Measurements from ENCODE around the gene KLF13. TPM values are rescaled to one million over a fixed set of nuclear protein-coding genes. Genes with fewer than 3 reads are reported as not detected.

The KLF13 gene
- total RNA-seq, 1 experiment from 2014 or later: 60.1 TPM

DNA sequence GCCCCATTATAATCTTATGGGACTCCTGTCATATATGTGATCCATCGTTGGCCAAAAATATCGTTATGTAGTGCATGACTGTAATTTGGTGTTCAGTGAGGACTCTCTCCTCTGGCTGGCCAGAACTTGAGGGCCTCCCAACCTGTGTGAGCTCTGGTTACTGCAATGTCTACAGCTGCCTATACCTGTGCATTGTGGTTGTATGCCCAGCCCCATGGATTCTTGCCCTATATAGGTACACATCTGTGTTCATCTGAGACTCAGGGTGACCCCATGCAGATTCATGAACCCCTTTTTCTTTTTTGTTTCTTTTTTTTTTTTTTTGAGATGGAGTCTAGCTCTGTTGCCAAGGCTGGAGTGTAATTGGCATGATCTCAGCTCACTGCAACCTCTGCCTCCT lies 32.6 kb upstream of the KLF13 start:
- no peaks in the 10 kb centered on the region for H3K79me2 ChIP-seq (ENCODE audit: insufficient read depth, low read length)
- no peak overlapping the region for H3K4me3 ChIP-seq (replicated peaks in 1 of 2; ENCODE audit: low read depth in 1 of 2, low read length in 2 of 2)
- H2AFZ ChIP-seq (ENCODE audit: low read depth, low read length, poor library complexity, severe bottlenecking): no peak overlapping the region
- intact Hi-C loops (cut with micrococcal nuclease): no loop called here
- H3K9ac ChIP-seq (ENCODE audit: low read length): no peak overlapping the region
- H3K36me3 ChIP-seq (ENCODE audit: control insufficient read depth in 1 of 2, insufficient read depth in 2 of 2, low read length in 2 of 2): no peaks in the 10 kb centered on the region
- H3K4me1 ChIP-seq (ENCODE audit: control insufficient read depth in 1 of 2, insufficient read depth in 2 of 2, low read length in 2 of 2): peaks cover 12 to 17% of the 10 kb centered on the region in 2 experiments
- no peak overlapping the region for H3K4me2 ChIP-seq (ENCODE audit: low read length)
- BruUV-seq (replicated peaks): no TSS peak
- H4K20me1 ChIP-seq (ENCODE audit: insufficient read depth): no peaks in the 10 kb centered on the region
- CTCF ChIA-PET: no interaction called here
- DNase-seq (ENCODE audit: low read depth, low spot score): no peak
- H3K27me3 ChIP-seq (ENCODE audit: insufficient read depth, low read length): no peaks in the 10 kb centered on the region
- no peak for ATAC-seq
- no peak overlapping the region for H3K27ac ChIP-seq (ENCODE audit: low read depth, low read length)
- H3K9me3 ChIP-seq (ENCODE audit: control insufficient read depth in 1 of 2, insufficient read depth in 1 of 2, low read depth in 1 of 2, low read length in 2 of 2): no peaks in the 10 kb centered on the region
- POLR2A ChIA-PET: no interaction called here
- TF ChIP-seq, protein P1, sequence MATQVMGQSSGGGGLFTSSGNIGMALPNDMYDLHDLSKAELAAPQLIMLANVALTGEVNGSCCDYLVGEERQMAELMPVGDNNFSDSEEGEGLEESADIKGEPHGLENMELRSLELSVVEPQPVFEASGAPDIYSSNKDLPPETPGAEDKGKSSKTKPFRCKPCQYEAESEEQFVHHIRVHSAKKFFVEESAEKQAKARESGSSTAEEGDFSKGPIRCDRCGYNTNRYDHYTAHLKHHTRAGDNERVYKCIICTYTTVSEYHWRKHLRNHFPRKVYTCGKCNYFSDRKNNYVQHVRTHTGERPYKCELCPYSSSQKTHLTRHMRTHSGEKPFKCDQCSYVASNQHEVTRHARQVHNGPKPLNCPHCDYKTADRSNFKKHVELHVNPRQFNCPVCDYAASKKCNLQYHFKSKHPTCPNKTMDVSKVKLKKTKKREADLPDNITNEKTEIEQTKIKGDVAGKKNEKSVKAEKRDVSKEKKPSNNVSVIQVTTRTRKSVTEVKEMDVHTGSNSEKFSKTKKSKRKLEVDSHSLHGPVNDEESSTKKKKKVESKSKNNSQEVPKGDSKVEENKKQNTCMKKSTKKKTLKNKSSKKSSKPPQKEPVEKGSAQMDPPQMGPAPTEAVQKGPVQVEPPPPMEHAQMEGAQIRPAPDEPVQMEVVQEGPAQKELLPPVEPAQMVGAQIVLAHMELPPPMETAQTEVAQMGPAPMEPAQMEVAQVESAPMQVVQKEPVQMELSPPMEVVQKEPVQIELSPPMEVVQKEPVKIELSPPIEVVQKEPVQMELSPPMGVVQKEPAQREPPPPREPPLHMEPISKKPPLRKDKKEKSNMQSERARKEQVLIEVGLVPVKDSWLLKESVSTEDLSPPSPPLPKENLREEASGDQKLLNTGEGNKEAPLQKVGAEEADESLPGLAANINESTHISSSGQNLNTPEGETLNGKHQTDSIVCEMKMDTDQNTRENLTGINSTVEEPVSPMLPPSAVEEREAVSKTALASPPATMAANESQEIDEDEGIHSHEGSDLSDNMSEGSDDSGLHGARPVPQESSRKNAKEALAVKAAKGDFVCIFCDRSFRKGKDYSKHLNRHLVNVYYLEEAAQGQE (IDR thresholded peaks at IDR 0.05; ENCODE audit: low read depth): no peak
- no peak for TF ChIP-seq ELF1 (IDR thresholded peaks at IDR 0.05; ENCODE audit: borderline replicate concordance, low read depth)
- TF ChIP-seq CTCF (IDR thresholded peaks at IDR 0.05 in 2 of 3, conservative IDR thresholded peaks at IDR 0.05 in 1 of 3; ENCODE audit: borderline replicate concordance in 1 of 3, insufficient read depth in 1 of 3, low read depth in 2 of 3, low read length in 2 of 3): no peak
- no peak for TF ChIP-seq ATF3 (IDR thresholded peaks at IDR 0.05)
- TF ChIP-seq POLR2AphosphoS5 (IDR thresholded peaks at IDR 0.05; ENCODE audit: low read depth, low read length): no peak
- TF ChIP-seq EZH2phosphoT487 (IDR thresholded peaks at IDR 0.05; ENCODE audit: borderline replicate concordance): no peak
- TF ChIP-seq EGR1 (IDR thresholded peaks at IDR 0.05; ENCODE audit: low read depth): no peak
- no peak for TF ChIP-seq TCF7L2 (IDR thresholded peaks at IDR 0.05; ENCODE audit: borderline replicate concordance, extremely low read depth, insufficient read depth, insufficient read length)
- TF ChIP-seq FOSL1 (IDR thresholded peaks at IDR 0.05; ENCODE audit: low read depth): no peak
- no peak for TF ChIP-seq EZH2 (IDR thresholded peaks at IDR 0.05)
- no peak for TF ChIP-seq SP1 (IDR thresholded peaks at IDR 0.05; ENCODE audit: low read depth)
- TF ChIP-seq MAX (IDR thresholded peaks at IDR 0.05): no peak
- no peak for TF ChIP-seq CBX3 (IDR thresholded peaks at IDR 0.05; ENCODE audit: low read depth)
- TF ChIP-seq JUND (IDR thresholded peaks at IDR 0.05): no peak
- TF ChIP-seq POLR2A (IDR thresholded peaks at IDR 0.05; ENCODE audit: borderline replicate concordance, extremely low read depth, insufficient read depth, insufficient read length): no peak
- TF ChIP-seq SRF (IDR thresholded peaks at IDR 0.05; ENCODE audit: low read depth): no peak
- no peak for TF ChIP-seq YY1 (IDR thresholded peaks at IDR 0.05; ENCODE audit: extremely low read depth, insufficient replicate concordance, low read depth, low read length)
- TF ChIP-seq, protein P2, sequence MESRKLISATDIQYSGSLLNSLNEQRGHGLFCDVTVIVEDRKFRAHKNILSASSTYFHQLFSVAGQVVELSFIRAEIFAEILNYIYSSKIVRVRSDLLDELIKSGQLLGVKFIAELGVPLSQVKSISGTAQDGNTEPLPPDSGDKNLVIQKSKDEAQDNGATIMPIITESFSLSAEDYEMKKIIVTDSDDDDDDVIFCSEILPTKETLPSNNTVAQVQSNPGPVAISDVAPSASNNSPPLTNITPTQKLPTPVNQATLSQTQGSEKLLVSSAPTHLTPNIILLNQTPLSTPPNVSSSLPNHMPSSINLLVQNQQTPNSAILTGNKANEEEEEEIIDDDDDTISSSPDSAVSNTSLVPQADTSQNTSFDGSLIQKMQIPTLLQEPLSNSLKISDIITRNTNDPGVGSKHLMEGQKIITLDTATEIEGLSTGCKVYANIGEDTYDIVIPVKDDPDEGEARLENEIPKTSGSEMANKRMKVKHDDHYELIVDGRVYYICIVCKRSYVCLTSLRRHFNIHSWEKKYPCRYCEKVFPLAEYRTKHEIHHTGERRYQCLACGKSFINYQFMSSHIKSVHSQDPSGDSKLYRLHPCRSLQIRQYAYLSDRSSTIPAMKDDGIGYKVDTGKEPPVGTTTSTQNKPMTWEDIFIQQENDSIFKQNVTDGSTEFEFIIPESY (IDR thresholded peaks at IDR 0.05; ENCODE audit: extremely low read depth, insufficient replicate concordance, low read length): no peak
- TF ChIP-seq RAD21 (IDR thresholded peaks at IDR 0.05; ENCODE audit: low read depth): no peak
- RAD21 ChIA-PET (ENCODE audit: low non-redundant PET in 1 of 2, low total read pairs in 2 of 2, uncharacterized antibody in 2 of 2, unreplicated experiment in 2 of 2): no interaction called here
- no peaks in the 10 kb centered on the region for H3K9me2 ChIP-seq (ENCODE audit: insufficient read depth)

All from HCT116 (cell line).